ENCODE results near the gene LMBRD1. TPM values are rescaled to one million over a fixed set of nuclear protein-coding genes. Genes with fewer than 3 reads are reported as not detected.
"Not testable (repeated sequence)": the region's sequence is repeated elsewhere in the genome, so short reads cannot be mapped to it uniquely, and the experiment has no call there.

The LMBRD1 gene
- 11.3 and 11.8 TPM in 2 replicates for total RNA-seq (2014; rRNA removed; shearing (Covaris generic))

DNA sequence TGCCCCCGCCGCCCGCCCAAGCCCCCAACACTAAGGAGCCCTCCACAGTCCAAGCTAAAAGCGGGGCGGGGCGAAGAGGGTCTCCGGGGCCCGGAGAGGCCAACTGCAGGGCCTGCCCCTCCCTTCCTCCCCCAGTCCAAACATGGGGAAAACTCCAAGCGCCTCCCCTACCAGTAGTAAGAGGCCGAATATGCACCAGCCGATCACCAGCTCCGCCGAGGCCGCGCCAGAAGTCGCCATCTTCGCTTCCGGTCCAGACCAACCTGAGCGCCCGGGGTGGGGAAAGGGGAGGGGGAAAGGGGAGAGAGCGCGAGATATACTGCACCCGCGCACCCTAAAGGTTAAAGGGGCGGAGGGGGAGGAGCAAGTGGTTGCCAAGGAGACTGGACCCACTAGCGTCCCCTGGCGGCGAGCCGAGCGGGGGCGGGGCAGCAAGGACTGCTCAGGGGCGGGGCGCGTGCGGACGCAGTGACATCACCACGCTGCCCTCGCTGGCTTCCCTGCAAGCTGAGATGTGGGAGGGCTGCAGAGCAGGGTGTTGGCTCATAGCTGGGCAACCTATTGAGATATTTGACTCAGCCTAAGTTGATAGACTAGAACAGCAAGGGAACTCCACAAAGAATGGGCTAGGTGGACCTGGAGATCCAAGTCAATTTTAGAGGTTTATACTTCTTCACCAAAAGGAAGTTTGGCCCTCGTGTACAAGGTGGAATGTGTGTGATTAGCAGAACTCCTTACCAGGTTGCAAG lies at the start of gene LMBRD1:
Gene LMBRD1 (minus strand): TSS at position 369 of the 749 bp plus-strand sequence. CDS start 129 bp downstream, at position 240.
- peak; percentile 91 for DNase-seq
- peak within 1 kb of the TSS; percentile 70 for H3K4me3 ChIP-seq (ENCODE audit: insufficient read depth, low read depth, low read length)
- H3K36me3 ChIP-seq (replicated peaks; ENCODE audit: control insufficient read depth, insufficient read depth, low read length), result no peaks in the 10 kb centered on the region
- H3K27me3 ChIP-seq (ENCODE audit: control insufficient read depth, insufficient read depth, low read length), result no peaks in the 10 kb centered on the region

DNA sequence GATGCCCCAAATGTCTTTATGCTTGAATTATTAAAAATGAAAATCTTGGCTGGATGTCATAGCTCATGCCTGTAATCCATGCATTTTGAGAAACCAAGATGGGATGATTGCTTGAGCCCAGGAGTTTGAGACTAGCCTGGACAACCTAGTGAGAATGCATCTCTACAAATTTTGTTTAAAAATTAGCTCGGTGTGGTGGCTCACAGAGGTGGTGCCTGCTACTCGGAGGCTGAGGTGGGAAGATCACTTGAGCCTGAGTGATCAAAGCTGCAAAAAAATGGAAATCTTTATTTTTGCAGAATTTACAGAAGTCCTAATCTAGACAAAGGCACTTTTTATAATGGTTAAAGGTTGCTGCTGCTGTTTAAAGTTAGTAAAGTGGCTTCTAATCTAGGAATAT lies 49.5 kb upstream of the LMBRD1 start:
- no peak overlapping the region for H3K4me3 ChIP-seq (ENCODE audit: insufficient read depth, low read depth, low read length)
- H3K27me3 ChIP-seq (ENCODE audit: control insufficient read depth, insufficient read depth, low read length), result no peaks in the 10 kb centered on the region
- no peak for DNase-seq
- H3K36me3 ChIP-seq (replicated peaks; ENCODE audit: control insufficient read depth, insufficient read depth, low read length), result no peaks in the 10 kb centered on the region

- Histone ChIP-seq H3K36me3 (replicated peaks; ENCODE audit: control insufficient read depth, insufficient read depth, low read length) (no peaks in the 10 kb centered on the region), H3K4me3 (ENCODE audit: insufficient read depth, low read depth, low read length) (no peak overlapping the region), H3K27me3 (ENCODE audit: control insufficient read depth, insufficient read depth, low read length) (no peaks in the 10 kb centered on the region)
- DNase-seq, result no peak
Observed at GRCh38 chr6:69843189-69843588, 46.4 kb upstream of the LMBRD1 start.

DNA sequence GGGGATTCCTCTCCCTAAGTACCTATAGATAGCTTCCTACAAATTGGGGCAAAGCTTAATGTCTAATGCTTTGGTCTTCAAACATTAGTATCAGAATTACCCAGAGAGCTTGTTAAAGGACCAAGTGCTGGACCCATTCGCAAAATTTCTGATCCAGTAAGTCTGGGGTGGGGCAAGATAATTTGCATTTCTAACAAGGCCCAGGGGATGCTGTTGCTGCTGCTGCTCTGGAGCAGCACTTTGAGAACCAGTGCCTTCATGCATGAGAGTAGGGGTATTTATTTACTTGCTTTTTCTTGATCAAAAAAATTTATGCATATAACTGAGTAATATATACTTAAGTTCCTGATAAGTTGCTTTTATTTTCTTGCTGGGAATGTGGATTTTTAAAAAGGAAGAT lies 45.1 kb upstream of the LMBRD1 start:
- no peaks in the 10 kb centered on the region for H3K36me3 ChIP-seq (replicated peaks; ENCODE audit: control insufficient read depth, insufficient read depth, low read length)
- H3K27me3 ChIP-seq (ENCODE audit: control insufficient read depth, insufficient read depth, low read length), result no peaks in the 10 kb centered on the region
- no peak for DNase-seq
- no peak overlapping the region for H3K4me3 ChIP-seq (ENCODE audit: insufficient read depth, low read depth, low read length)

DNA sequence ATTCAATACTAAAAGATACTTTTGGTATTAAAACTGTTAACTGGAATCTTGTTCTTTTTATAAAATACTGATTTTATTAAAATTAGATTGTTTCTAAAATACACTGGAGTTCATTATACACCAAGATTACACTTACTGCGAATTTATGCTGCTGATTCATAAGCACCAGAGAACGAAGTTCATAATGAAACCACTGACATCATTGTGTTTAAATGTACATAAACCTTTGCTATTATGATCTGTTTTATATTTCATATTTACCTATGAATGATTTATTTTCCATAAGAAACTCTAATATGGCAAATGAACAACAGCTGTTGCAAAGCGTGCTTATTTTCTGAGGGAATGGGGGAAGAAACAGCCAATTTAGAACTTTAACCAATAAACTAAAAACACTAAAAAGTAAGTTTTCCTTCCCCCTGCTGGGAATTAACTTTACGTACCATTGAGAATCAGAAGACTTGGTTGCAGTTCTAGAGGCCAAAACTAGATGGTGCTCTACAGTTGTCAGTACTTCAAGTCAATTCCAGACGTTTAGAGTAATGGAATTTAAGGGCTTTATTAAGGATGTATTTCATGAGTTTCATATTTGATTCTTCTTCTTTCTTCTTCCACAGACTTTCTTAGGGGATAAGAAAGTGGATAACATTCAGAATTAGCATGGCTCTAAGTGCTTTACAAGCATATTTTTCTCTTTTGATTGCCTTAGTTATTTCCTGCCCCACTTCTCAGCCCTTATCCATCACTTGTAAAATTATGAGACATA lies 38.8 kb upstream of the LMBRD1 start:
- Histone ChIP-seq H3K4me3 (ENCODE audit: insufficient read depth, low read depth, low read length) (no peak overlapping the region), H3K36me3 (replicated peaks; ENCODE audit: control insufficient read depth, insufficient read depth, low read length) (no peaks in the 10 kb centered on the region), H3K27me3 (ENCODE audit: control insufficient read depth, insufficient read depth, low read length) (no peaks in the 10 kb centered on the region)
- peak; percentile 4 for DNase-seq

DNA sequence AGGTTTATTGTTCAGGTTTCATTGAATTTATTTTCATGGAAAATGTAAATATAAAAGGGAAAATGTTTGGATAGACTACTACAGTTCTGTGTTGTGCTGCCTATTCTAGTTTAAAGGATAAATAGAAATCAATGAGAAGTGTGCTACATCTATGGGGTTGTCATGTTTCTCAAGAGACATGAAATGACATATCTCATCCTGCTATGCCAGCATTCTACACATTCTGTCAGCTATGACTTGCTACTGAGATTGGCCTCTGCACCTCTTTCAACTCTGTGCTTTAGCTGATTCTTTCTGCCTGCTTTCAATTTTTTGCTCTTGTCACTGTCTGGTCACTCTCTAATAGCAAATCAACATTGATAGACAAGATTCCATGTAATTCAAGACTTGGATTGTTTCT lies 35.7 kb upstream of the LMBRD1 start:
- DNase-seq, result no peak
- no peaks in the 10 kb centered on the region for H3K27me3 ChIP-seq (ENCODE audit: control insufficient read depth, insufficient read depth, low read length)
- no peaks in the 10 kb centered on the region for H3K36me3 ChIP-seq (replicated peaks; ENCODE audit: control insufficient read depth, insufficient read depth, low read length)
- no peak overlapping the region for H3K4me3 ChIP-seq (ENCODE audit: insufficient read depth, low read depth, low read length)

- H3K27me3 ChIP-seq (ENCODE audit: control insufficient read depth, insufficient read depth, low read length), result no peaks in the 10 kb centered on the region
- no peak for DNase-seq
- no peaks in the 10 kb centered on the region for H3K36me3 ChIP-seq (replicated peaks; ENCODE audit: control insufficient read depth, insufficient read depth, low read length)
- H3K4me3 ChIP-seq (ENCODE audit: insufficient read depth, low read depth, low read length), result no peak overlapping the region
Observed at GRCh38 chr6:69827276-69827893, 30.6 kb upstream of the LMBRD1 start.

DNA sequence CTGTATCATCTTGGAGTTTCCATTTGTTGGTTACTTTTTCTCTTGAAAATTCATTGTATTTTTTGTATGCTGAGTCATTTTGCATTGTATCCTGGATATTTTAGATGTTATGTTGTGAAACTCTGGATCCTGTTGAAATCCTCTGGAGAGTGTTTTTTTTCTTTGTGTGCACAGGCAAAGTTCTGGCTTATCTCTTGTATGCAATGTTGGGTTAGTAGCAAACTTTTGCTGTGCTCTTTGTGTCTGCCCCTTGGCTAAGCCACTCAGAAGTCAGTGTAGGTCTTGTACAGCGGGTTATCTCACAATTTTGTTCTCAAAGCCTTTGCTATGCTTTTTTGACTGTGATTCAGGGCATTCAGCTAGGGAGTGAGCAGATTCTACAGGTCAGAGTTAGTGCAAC lies 29.1 kb upstream of the LMBRD1 start:
- no peaks in the 10 kb centered on the region for H3K36me3 ChIP-seq (replicated peaks; ENCODE audit: control insufficient read depth, insufficient read depth, low read length)
- no peak for DNase-seq
- H3K27me3 ChIP-seq (ENCODE audit: control insufficient read depth, insufficient read depth, low read length), result no peaks in the 10 kb centered on the region
- no peak overlapping the region for H3K4me3 ChIP-seq (ENCODE audit: insufficient read depth, low read depth, low read length)

- not testable (repeated sequence) for H3K4me3 ChIP-seq (ENCODE audit: insufficient read depth, low read depth, low read length); H3K27me3 ChIP-seq (ENCODE audit: control insufficient read depth, insufficient read depth, low read length); H3K36me3 ChIP-seq (replicated peaks; ENCODE audit: control insufficient read depth, insufficient read depth, low read length); DNase-seq
Observed at GRCh38 chr6:69824355-69824754, 27.5 kb upstream of the LMBRD1 start.

DNA sequence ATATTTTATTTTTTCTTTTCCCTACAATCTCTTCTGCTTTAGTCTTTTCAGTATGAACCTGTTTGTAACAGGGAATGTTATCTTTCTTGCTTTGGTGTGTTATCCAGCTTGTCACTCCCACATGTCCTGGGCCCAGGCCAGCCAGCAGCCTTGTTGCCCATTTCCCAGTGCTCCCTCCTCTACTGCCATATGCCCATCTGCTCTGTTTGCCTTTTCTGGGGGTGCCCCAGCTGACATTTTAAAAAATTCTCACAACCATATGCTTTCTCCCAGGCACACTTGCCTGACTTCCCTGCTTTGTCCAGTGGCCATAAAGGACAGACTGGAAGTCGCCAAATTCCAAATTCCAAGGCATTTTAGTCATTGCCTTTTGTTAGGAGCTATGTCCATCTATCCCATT lies 23.6 kb upstream of the LMBRD1 start:
- no peak for DNase-seq
- Histone ChIP-seq H3K36me3 (replicated peaks; ENCODE audit: control insufficient read depth, insufficient read depth, low read length) (no peaks in the 10 kb centered on the region), H3K27me3 (ENCODE audit: control insufficient read depth, insufficient read depth, low read length) (no peaks in the 10 kb centered on the region), H3K4me3 (ENCODE audit: insufficient read depth, low read depth, low read length) (no peak overlapping the region)

DNA sequence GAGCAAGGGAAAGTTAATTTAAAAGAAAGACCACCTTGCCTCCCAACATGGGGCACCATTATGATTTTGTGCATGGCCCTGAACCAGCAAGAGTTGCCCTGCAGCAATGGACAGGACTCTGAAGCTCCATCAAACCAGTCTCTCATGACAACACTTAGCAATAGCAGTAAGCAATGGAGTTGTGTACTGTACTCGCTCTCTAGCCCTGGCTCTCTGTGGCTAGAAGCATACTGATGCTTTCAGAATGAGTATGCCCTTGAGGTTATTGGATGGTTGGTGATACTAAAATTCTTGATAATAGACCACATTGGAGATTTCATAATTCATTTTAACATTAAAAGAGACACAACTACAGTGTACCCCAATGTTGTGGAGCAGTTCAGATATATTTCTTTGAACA lies 23.2 kb upstream of the LMBRD1 start:
- no peak for DNase-seq
- H3K27me3 ChIP-seq (ENCODE audit: control insufficient read depth, insufficient read depth, low read length), result no peaks in the 10 kb centered on the region

DNA sequence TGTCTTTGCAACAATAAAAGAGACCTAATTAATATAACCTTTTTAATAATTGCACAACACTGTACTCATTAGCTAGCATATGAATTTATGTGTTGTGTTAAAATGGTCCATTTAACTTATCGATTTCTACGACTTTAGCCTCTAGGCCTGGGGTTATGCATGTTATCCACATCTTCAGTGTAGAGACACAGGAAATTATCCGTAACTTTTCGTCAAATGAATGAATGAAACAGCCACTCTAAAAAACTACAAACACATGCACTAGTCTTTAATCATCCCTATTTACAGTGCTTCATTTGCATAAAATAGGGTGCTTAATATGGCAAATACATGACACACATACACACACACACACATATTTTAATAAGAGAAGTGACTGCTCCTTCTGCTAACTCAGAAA lies 22.3 kb upstream of the LMBRD1 start:
- H3K36me3 ChIP-seq (replicated peaks; ENCODE audit: control insufficient read depth, insufficient read depth, low read length), result no peaks in the 10 kb centered on the region
- H3K4me3 ChIP-seq (ENCODE audit: insufficient read depth, low read depth, low read length), result no peak overlapping the region
- DNase-seq, result no peak
- H3K27me3 ChIP-seq (ENCODE audit: control insufficient read depth, insufficient read depth, low read length), result no peaks in the 10 kb centered on the region

More for the DNA sequence above, 23.2 kb upstream of the LMBRD1 start:
- H3K4me3 ChIP-seq (ENCODE audit: insufficient read depth, low read depth, low read length), result no peak overlapping the region
- H3K36me3 ChIP-seq (replicated peaks; ENCODE audit: control insufficient read depth, insufficient read depth, low read length), result no peaks in the 10 kb centered on the region

GRCh38 chr6:69818223-69818930 lies 21.6 kb upstream of the LMBRD1 start:
- no peak for DNase-seq
- Histone ChIP-seq H3K4me3 (ENCODE audit: insufficient read depth, low read depth, low read length) (no peak overlapping the region), H3K27me3 (ENCODE audit: control insufficient read depth, insufficient read depth, low read length) (no peaks in the 10 kb centered on the region), H3K36me3 (replicated peaks; ENCODE audit: control insufficient read depth, insufficient read depth, low read length) (no peaks in the 10 kb centered on the region)

GRCh38 chr6:69817358-69817757 lies 20.5 kb upstream of the LMBRD1 start:
- H3K4me3 ChIP-seq (ENCODE audit: insufficient read depth, low read depth, low read length), result no peak overlapping the region
- no peaks in the 10 kb centered on the region for H3K36me3 ChIP-seq (replicated peaks; ENCODE audit: control insufficient read depth, insufficient read depth, low read length)
- no peaks in the 10 kb centered on the region for H3K27me3 ChIP-seq (ENCODE audit: control insufficient read depth, insufficient read depth, low read length)
- DNase-seq, result no peak
